Ishikawa (cell line): ENCODE data around the gene CEP135.

Source experiments
- CREB1 ChIP-seq: IDR thresholded peaks from 2 replicates; pipeline ENCODE4 v1.6.1; 2012; ENCODE audit warnings: low read depth
- EGR1 ChIP-seq: IDR thresholded peaks from 2 replicates; pipeline ENCODE4 v1.6.1; 2012
- EP300 ChIP-seq: IDR thresholded peaks from 2 replicates; pipeline ENCODE4 v1.6.1; 2012; ENCODE audit warnings: borderline replicate concordance
- MAX ChIP-seq: IDR thresholded peaks from 2 replicates; pipeline ENCODE4 v1.6.1; 2012
- NFIC ChIP-seq: IDR thresholded peaks from 2 replicates; pipeline ENCODE4 v1.6.1; 2012
- RAD21 ChIP-seq: IDR thresholded peaks from 2 replicates; pipeline ENCODE4 v1.6.1; 2012; ENCODE audit warnings: low read depth
- REST ChIP-seq: IDR thresholded peaks from 2 replicates; pipeline ENCODE4 v1.6.1; 2012; ENCODE audit warnings: low read depth, mild to moderate bottlenecking
- TAF1 ChIP-seq: IDR thresholded peaks from 2 replicates; pipeline ENCODE4 v1.6.1; 2012; ENCODE audit warnings: low read depth, mild to moderate bottlenecking
- TCF12 ChIP-seq: IDR thresholded peaks from 2 replicates; pipeline ENCODE4 v1.6.1; 2012; ENCODE audit warnings: low read depth
- TEAD4 ChIP-seq: IDR thresholded peaks from 2 replicates; pipeline ENCODE4 v1.6.1; 2012
- USF1 ChIP-seq: IDR thresholded peaks from 2 replicates; pipeline ENCODE4 v1.6.1; 2012
- YY1 ChIP-seq: IDR thresholded peaks from 2 replicates; pipeline ENCODE4 v1.6.1; 2012; ENCODE audit warnings: low read depth
- ZBTB7A ChIP-seq: IDR thresholded peaks from 2 replicates; pipeline ENCODE4 v1.6.1; 2012; ENCODE audit warnings: low read depth

DNA sequence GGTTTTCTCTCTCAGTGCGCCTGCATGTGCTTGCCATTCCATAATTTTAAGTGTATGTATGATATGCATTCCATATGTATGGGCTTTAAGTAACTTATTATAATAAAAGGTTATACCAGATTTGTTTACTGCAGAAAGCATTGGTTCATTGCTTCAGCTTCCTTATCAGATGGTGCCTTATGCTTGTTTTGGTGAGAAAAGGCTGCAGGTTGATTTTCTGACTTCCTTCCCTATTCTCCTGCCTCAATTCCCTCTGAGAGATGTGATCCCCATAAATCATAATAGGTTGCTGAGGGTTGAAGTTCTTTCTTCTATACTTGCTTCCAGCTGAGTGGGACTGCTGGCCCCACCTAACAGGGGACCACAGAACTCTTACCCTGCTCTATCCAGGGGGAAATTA lies 10.3 kb upstream of the CEP135 start:
- no peak for TF ChIP-seq TEAD4
- TF ChIP-seq EGR1 = no peak
- TF ChIP-seq EP300 = no peak
- no peak for TF ChIP-seq YY1
- TF ChIP-seq TCF12 = no peak
- no peak for TF ChIP-seq USF1
- TF ChIP-seq TAF1 = no peak
- TF ChIP-seq RAD21 = no peak
- no peak for TF ChIP-seq NFIC
- no peak for TF ChIP-seq MAX
- no peak for TF ChIP-seq REST
- no peak for TF ChIP-seq ZBTB7A
- no peak for TF ChIP-seq CREB1
